ENCODE data around the gene DLGAP1. TPM values are rescaled to one million over a fixed set of nuclear protein-coding genes. Genes with fewer than 3 reads are reported as not detected.

Gene DLGAP1
- total RNA-seq, 1 experiment from 2014 or later, result 0.14 TPM

DNA sequence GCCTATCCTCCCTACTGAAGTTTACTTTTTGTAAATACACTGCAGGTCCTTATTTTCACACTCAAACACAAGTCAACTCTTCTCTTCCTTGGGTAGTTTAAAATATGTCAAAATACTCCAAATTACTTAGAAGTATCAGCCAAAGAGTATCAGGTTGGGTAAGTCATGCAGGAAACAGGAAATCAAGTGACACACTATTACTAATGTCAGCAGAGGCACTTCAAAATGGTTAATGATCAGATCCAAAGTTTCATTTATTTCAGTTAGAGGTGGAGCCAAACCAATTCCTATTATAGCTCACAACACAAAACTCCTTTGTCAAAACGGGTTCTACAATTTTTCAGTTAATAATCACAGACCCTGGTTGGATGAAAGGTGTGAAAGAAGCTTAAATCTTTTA is 54.2 kb downstream of the DLGAP1 start:
- in situ Hi-C loops (cut with HindIII; ENCODE audit: low pct_unique_long_range_greater_than_20kb, low sequenced_read_pairs), result no loop called here

DNA sequence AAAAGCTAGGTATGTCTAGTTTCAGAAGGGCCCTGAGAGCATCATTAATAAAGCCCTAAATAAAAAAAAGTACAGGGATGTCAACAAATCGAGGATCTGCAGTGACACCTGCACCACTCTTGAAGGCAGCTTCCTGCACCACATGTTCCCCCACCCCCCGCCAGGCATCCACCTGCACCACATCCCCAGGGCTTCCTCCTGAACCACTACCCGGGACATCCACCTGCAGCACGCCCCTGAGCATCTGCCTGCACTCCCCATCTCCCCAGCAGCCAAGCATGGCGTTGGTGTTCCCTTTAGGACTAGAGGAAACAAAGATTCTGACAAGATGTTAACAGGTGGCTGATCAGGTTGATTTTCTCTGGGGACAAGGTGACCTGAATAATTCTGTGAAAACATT is 55.2 kb downstream of the DLGAP1 start:
- no peak for DNase-seq (ENCODE audit: low read depth)
- in situ Hi-C loops (cut with HindIII; ENCODE audit: low pct_unique_long_range_greater_than_20kb, low sequenced_read_pairs), result no loop called here

More for the DNA sequence above, 54.2 kb downstream of the DLGAP1 start:
- no peak for DNase-seq (ENCODE audit: low read depth)

DNA sequence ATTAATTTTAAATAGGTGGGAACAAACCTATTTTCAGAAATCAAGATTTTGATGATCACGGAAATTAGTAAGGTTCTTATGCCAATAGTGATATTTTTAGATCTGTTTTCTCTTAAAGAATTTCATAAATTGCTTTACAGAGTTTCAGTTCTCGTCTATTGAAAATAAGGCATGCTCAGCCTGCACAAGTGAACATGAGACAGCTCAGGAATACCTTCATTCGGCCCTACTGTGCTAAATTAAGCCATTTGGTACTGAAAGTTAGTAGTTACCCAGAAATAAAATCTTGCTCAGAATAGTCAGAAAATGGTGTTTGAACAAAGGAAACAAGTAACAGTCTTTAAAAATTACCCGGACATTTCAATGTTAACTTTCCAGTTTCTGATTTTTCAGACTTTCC is 60.4 kb downstream of the DLGAP1 start:
- DNase-seq (ENCODE audit: low read depth), result no peak
- in situ Hi-C loops (cut with HindIII; ENCODE audit: low pct_unique_long_range_greater_than_20kb, low sequenced_read_pairs), result no loop called here

DNA sequence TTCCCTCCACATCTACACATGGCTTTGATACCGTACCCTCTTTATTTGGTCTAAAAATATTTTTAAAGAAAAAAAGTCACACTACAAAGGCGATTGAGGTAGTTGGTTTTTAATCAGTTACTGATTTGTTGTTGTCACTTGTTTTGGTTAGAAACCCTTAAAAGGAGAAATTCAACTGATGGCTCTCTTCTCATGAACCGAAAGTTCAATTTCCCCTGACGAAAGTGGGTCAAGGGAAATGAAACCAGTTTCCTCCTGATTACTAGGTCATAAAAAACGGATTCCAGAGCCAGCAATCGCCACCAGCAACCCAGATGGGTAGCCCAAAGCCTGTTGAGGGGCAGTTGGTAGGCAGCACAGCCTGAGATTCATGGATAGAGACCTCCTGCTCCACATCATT is 63.2 kb downstream of the DLGAP1 start:
- no peak for DNase-seq (ENCODE audit: low read depth)
- in situ Hi-C loops (cut with HindIII; ENCODE audit: low pct_unique_long_range_greater_than_20kb, low sequenced_read_pairs), result no loop called here

DNA sequence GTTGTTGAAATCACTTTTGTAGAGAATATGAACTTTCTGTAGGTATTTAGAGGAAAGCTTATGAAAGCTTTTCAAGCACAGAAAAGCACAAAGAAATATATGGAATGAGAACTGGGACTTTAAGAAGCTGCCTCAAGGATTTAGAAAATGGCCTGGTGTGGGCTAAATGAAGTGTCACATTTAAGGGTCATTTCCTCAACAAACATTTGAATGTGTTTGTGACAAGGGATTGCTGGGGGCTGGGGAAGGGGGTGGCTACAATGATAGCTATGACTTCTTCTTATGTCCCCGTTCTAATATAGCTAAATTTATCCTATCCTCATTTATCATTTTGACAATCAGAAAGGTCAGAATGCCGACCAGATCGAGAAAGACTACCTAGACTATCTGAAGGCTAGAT is 69.2 kb downstream of the DLGAP1 start:
- in situ Hi-C loops (cut with HindIII; ENCODE audit: low pct_unique_long_range_greater_than_20kb, low sequenced_read_pairs), result no loop called here
- DNase-seq (ENCODE audit: low read depth), result no peak

DNA sequence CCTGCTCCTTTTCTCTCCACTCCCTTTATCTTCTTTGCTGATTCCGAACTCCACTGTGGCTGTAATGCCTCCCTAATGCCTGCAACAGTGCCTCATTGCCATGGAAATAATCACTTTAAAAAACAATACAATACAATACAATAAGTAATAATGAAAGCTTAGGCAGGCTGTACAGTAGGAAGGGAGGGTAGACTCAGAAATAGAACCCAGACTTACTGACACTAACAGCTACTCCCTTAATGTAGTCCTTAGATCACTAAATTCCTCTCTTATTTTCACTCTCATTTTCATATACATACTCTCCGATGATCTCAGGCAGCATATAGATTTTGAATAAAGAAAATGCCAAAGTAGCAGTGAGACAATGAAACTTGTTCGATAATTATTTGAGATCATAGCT is 70.2 kb downstream of the DLGAP1 start:
- DNase-seq (ENCODE audit: low read depth), result no peak
- in situ Hi-C loops (cut with HindIII; ENCODE audit: low pct_unique_long_range_greater_than_20kb, low sequenced_read_pairs), result no loop called here

DNA sequence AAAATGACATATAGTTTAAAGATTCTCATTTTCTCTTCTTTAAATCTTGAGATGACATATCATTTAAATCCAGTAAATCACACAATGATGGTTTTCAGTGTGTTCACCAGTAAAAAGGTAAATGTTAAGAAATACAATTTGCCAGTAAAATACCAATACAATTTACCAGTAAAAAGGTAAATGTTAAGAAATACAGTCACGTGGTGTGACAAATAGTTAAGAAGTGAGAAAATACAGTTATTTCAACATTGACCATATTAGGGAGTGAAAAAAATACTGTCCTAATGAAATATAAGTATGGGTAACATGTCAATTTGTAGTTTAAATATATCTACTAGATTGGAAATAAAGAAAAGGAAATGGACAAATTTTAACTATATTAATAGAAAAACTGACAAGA is 80.5 kb downstream of the DLGAP1 start:
- in situ Hi-C loops (cut with HindIII; ENCODE audit: low pct_unique_long_range_greater_than_20kb, low sequenced_read_pairs), result no loop called here

DNA sequence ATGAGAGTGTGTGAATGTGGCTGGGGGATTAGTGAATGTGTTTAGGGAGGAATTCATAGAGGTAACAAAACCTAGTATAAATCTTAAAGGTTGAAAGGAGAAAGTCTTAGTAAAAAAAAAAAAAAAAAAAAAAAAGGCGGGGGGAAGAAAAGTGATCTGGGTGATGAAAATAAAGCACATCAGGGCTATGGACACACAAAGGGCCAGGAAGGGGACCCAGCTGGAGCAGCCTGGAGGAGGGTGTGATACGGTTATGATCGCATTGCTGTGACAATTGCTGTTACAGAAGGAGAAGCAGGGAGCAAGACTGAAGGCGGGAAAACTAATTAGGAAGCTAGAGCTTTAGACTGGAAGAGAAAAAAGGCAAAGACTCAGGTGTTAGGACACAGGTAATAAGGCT is 85.4 kb downstream of the DLGAP1 start:
- in situ Hi-C loops (cut with HindIII; ENCODE audit: low pct_unique_long_range_greater_than_20kb, low sequenced_read_pairs), result no loop called here
- DNase-seq (ENCODE audit: low read depth), result no peak

More for the DNA sequence above, 80.5 kb downstream of the DLGAP1 start:
- DNase-seq (ENCODE audit: low read depth), result no peak

DNA sequence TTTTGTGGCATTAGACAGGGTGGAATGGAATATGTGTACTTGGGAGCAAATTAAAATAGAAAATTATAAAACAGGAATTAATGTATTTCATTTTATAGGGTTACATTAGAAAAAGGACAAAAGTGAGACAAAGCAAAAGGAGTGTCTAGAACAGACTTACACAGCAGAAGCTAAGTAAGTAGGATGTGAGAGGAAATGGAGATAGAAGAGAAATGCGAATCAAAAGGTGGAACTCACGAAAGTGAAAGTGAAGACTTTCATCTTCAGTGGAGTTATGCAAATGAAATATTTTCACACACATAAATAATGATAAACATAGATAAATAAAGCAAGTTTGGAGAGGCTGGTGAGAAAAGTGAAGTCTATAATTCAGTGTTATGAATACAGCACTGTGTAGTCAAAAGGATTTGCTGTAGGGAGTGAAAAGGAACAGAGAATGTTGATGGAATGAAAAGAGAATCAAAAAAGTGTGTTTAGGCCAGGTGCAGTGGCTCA is 94.8 kb downstream of the DLGAP1 start:
- DNase-seq (ENCODE audit: low read depth), result no peak
- in situ Hi-C loops (cut with HindIII; ENCODE audit: low pct_unique_long_range_greater_than_20kb, low sequenced_read_pairs), result no loop called here

DNA sequence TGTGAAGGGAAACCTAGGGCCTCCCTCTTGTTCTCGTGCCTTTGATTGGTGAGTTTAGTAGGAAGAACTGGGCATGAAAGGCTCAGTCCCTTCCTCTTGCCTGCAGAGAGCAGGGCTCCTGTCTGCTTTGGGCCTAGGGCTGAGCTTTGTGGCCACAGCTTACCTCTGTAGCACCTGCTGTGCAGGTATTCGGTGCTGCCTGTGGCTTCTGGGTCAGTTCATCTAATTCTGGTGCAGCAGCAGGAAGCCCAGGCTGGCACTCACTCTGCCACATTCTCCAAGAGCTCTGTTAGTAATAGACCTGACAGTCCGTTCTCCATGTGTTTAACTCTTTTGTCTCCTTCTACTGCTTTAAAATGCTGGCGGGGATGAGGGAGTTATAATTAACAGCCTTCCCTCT is 96.5 kb downstream of the DLGAP1 start:
- in situ Hi-C loops (cut with HindIII; ENCODE audit: low pct_unique_long_range_greater_than_20kb, low sequenced_read_pairs), result no loop called here
- DNase-seq (ENCODE audit: low read depth), result no peak

DNA sequence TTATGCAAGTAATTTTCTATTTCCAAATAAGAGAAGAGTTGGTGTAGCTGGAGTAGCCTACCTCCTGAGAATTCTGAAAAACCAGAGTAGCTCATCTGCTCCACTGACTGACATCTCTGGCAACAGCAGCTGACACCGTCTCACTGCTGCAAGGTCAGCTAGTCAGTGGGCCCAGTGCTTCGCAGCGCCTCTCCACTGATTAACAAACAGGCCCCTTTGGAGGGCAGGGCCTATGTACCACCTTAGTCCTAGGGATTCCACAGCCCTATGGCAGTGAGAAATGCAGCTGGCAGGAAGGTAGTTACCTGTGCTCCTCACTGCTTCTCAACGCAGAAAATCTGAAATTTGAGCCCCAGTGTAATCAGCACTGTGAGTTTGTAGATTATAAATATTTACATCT is 97.5 kb downstream of the DLGAP1 start:
- in situ Hi-C loops (cut with HindIII; ENCODE audit: low pct_unique_long_range_greater_than_20kb, low sequenced_read_pairs), result no loop called here
- DNase-seq (ENCODE audit: low read depth), result no peak

DNA sequence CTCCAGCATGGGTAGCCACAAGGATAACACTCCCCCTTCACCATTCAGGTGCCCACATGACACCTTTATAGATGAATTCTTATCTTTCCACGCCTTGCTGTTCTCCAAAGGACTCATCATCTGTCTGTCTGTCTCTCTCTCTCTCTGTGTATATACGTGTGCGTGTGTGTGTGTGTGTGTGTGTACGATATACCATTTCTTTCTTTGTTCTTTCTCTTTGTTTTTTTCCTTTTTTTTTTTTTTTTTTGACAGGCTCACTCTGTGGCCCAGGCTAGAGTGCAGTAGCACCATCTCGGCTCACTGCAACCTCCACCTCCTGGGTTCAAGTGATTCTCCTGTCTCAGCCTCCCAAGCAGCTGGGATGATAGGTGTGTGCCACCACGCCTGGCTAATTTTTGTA is 98.2 kb downstream of the DLGAP1 start:
- in situ Hi-C loops (cut with HindIII; ENCODE audit: low pct_unique_long_range_greater_than_20kb, low sequenced_read_pairs), result no loop called here
- no peak for DNase-seq (ENCODE audit: low read depth)

DNA sequence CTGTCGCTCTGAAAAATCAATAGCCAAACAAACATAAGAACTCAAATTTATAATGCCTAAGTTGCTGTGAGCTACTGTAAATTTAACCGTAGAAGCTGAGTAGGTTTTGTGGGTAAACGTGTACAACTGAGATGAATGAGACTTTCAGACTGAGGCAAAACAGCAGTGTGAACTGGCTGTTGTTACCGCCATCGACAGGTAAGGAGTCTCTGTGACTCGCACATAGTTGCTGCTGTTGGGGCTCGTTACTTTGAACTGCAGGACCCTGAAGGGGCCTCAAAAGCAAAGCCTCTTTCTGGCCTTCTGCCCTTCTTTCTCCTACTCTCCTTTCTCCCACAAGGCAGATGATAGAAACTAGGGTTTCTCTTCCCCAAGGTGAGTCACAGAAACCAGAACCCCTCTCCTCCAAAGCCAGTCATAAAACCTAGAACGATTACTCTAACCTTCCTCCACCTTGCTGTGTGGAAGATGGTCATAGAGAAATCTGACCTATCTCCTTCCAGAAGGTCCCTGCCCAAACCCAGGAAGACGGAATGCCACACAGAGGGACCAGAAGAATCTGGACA is 101.2 kb downstream of the DLGAP1 start:
- in situ Hi-C loops (cut with HindIII; ENCODE audit: low pct_unique_long_range_greater_than_20kb, low sequenced_read_pairs), result no loop called here
- no peak for DNase-seq (ENCODE audit: low read depth)

DNA sequence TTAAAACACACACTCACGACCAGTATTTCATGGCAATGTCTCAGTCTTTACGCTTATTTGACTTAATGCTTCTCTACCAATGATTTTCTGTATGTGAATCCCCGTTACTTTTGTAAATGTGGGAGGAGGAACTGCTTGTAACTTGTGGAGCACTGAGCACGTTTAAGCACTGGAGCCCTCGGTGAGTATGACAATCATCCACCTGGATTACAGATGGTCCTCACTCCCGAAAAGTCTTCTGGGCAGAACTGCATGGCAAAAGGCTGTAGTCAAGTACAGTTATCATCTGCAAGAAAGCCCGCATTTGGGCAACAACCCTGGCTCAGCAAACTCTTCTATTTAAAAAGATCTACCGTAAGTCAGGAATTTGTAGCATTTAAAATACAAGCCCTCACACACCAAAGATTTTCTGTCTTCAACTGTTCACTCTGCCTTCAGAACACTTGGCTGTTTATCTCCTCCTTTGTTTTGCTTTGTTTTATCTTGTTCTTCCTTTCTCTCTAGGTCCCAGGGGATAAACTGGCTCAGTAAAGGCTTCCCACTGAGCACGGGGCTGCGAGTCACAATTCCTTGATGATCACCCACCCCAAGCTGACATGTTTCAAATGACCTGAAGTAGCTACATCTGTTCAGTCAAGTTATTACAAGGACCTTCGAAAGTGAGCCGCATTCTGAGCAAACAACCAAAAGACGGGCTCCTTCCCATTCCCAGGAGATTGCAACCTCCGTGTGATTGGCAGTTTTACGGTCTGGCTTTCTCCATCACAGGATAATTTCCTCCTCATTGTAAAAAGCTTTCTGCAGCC is 102.2 kb downstream of the DLGAP1 start:
- DNase-seq (ENCODE audit: low read depth), result no peak
- in situ Hi-C loops (cut with HindIII; ENCODE audit: low pct_unique_long_range_greater_than_20kb, low sequenced_read_pairs), result no loop called here

DNA sequence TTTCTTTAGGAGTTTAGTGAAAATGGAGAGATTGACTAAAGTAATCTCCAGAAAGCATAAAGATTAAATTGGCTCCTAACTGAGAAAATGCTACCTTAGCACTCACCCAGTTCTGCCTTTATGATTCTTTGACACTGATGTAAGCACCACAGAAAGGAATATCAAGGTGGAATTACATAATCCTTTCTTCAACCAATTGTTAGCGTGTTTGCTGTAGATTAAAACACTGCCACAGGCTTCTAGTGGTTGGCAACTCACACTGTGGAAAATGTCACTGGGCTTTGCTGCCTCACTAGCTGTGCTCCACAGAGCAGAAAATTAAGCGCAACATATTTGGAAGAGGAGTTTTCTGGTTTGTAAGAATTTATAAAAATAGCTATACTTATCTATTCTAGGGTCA is 104.1 kb downstream of the DLGAP1 start:
- no peak for DNase-seq (ENCODE audit: low read depth)
- in situ Hi-C loops (cut with HindIII; ENCODE audit: low pct_unique_long_range_greater_than_20kb, low sequenced_read_pairs), result no loop called here

DNA sequence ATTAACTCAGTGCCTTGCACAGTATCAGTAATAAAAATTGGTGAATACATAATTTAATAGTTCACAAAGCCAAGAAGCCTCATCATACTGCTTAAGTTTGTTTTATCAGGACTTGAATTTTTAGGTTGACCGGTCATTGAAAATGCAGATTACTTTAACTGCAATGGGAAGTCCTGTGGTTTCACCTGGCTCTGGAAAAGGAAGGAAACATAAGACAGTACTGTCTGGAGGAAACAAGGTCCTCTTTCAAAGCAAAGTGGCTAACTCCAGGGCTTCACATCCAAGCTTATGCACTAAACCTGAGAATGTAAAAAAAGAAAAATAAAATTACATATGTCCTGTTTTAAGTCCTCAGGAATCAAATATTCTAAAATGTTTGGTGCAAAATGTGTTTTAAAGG is 119.7 kb downstream of the DLGAP1 start:
- DNase-seq (ENCODE audit: low read depth), result no peak
- in situ Hi-C loops (cut with HindIII; ENCODE audit: low pct_unique_long_range_greater_than_20kb, low sequenced_read_pairs), result no loop called here

DNA sequence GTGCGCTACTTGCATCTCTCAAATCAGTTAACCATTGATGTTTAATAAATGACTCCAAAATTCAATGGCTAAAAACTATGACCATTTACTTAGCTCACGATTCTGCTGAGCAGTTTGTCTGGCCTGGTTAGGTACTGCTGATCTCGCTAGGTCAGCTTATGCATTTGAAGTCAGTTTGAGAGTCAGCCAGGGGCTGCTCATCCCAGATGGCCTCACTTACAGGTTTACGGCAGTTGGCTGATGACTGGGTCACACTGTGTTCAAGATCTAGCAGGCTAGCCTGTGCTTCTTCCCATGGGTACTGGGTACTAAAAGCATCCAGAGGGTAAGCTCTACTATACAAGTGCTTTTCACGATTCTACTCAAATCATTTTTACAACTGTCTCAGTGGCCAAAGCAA is 122.1 kb downstream of the DLGAP1 start:
- no peak for DNase-seq (ENCODE audit: low read depth)
- in situ Hi-C loops (cut with HindIII; ENCODE audit: low pct_unique_long_range_greater_than_20kb, low sequenced_read_pairs), result no loop called here

DNA sequence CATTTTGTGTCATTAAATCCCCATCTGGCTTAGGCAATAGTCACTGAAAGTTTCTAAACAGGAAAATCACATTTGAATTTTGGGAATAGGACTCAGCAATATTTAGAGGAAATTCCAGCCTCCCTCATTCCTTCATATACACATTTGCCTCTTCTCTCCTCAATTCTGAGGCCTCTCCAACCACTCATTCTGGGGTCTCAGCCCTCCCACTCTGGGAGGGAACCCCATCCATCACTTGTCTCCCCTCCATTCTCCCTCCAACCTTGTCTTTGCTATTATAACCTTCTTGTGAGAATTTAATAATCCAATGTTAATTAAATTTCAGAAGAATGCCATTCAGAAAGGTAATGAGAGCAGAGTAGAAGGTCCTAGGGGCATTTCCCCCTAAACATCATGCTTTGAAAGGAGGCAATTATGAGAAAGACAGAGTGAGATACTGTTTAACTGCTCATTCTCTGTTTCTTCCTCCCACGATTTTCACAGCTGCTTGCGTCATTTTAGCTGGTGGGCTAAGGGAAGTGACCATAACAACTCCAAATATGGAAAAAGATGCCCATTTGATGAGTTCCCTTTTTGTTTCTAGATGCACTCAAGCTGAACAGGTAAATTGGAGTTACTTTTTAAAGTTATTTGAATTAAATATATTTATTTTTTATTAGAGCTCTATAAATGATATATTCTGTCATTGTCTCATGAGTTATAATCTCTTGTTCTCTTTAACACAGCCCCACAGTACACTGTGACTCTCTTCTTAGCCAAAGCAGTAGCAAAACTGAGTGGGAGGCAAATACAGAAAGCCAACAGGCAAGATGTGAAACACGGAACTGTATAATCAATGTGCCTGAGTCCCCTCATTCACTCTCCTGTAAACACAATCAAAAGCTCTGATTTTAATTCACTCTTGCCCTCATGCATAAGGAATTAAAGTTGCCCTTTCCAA is 135.1 kb downstream of the DLGAP1 start:
- DNase-seq (ENCODE audit: low read depth), result no peak
- in situ Hi-C loops (cut with HindIII; ENCODE audit: low pct_unique_long_range_greater_than_20kb, low sequenced_read_pairs), result no loop called here

DNA sequence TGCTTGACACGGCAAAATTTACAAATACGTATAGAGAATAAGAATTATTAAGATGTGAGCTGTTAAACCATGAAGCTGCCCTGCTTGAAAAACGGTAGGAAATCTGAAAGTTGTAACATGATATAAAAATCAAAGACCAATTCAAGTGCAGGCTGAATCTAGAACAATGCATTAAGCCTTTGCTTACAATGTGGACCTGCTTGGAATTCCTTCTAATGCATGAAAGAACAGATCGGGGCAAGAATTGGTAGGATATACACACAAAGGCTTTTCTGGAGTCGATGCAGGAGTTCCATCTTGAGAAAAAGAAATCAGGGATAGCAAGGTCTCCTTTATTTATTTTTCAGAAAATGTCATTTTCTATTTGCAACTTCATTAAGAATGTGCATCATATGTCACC is 136.8 kb downstream of the DLGAP1 start:
- in situ Hi-C loops (cut with HindIII; ENCODE audit: low pct_unique_long_range_greater_than_20kb, low sequenced_read_pairs), result no loop called here
- DNase-seq (ENCODE audit: low read depth), result no peak
